GM20431 (cell line): ENCODE data around the gene SNX13.

Experiments
- in situ Hi-C: fragments of 300-500 bp; cut with MseI, MboI; formaldehyde crosslinking; loops from one replicate; pipeline ENCODE4 v1.15.0; 2020; ENCODE audit warnings: low sequenced_read_pairs; ENCODE audit not compliant: unreplicated experiment

SNX13 gene

GRCh38 chr7:17948526-17949238 is 8.4 kb upstream of the SNX13 start:
- in situ Hi-C loops = no loop called here

GRCh38 chr7:17947620-17948019 is 7.3 kb upstream of the SNX13 start:
- in situ Hi-C loops = no loop called here

- in situ Hi-C loops = no loop called here
Observed at GRCh38 chr7:17946591-17946990, 6.3 kb upstream of the SNX13 start.

- in situ Hi-C loops = no loop called here
Observed at GRCh38 chr7:17944720-17945119, 4.4 kb upstream of the SNX13 start.

GRCh38 chr7:17943006-17943405 is 2.7 kb upstream of the SNX13 start:
- in situ Hi-C loops = no loop called here

- in situ Hi-C loops = no loop called here
Observed at GRCh38 chr7:17942231-17942630, 1.9 kb upstream of the SNX13 start.

- in situ Hi-C loops = no loop called here
Observed at GRCh38 chr7:17940951-17941431, 697 bp upstream of the SNX13 start.

- in situ Hi-C loops = no loop called here
Observed at GRCh38 chr7:17939606-17940301, 540 bp downstream of the SNX13 start.

GRCh38 chr7:17939211-17939605 is 1.1 kb downstream of the SNX13 start:
- in situ Hi-C loops = no loop called here

- in situ Hi-C loops = no loop called here
Observed at GRCh38 chr7:17937506-17938120, 2.7 kb downstream of the SNX13 start.

GRCh38 chr7:17936321-17936720 is 4.0 kb downstream of the SNX13 start:
- in situ Hi-C loops = no loop called here

- in situ Hi-C loops = no loop called here
Observed at GRCh38 chr7:17934612-17935240, 5.6 kb downstream of the SNX13 start.

GRCh38 chr7:17934094-17934493 is 6.2 kb downstream of the SNX13 start:
- in situ Hi-C loops = no loop called here

- in situ Hi-C loops = no loop called here
Observed at GRCh38 chr7:17932770-17933169, 7.5 kb downstream of the SNX13 start.

GRCh38 chr7:17931069-17931468 is 9.2 kb downstream of the SNX13 start:
- in situ Hi-C loops = no loop called here

- in situ Hi-C loops = no loop called here
Observed at GRCh38 chr7:17930546-17930945, 9.7 kb downstream of the SNX13 start.

- in situ Hi-C loops = no loop called here
Observed at GRCh38 chr7:17929647-17930395, 10.5 kb downstream of the SNX13 start.

GRCh38 chr7:17928055-17928454 is 12.2 kb downstream of the SNX13 start:
- in situ Hi-C loops = no loop called here

GRCh38 chr7:17921857-17922416 is 18.4 kb downstream of the SNX13 start:
- in situ Hi-C loops = no loop called here

- in situ Hi-C loops = no loop called here
Observed at GRCh38 chr7:17917842-17918241, 22.5 kb downstream of the SNX13 start.
